Measurements from ENCODE around the gene STK33.

The STK33 gene

DNA sequence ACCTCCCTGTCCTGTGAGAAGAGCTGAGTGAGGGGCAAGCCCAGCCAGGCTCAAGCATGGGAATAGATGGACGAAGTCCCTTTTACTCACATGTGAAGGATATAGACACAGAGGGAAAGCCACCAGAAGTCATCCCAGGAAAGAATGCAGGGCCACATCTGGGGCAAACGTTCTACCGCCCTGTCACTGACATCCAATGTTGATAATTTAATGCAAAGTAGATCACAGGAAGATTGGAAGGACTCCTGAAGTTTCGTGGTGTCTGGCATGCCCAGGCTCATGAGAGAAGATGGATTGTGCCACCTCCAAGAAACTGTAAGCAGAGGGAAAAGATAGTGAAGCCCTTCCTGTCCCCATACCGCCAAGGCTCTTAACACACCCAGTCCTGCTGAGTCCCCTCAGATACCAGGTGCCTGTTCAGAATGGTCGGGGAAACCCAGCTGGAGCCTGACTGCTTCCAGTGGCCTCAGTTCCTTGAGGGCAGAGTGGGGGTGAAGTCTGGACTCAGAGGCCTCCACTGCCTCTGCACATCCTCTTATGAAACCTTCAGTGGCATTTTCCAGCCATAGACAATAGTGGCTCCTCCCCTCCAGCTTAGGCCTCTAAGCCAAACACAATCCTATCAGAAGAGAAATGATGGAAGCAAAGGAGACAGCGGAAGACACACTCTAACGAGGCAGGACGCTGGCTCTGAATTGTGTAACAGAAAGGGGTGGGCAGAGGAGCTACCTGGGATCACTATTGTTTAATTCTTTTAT lies 7.5 kb upstream of the STK33 start:
- no peak for DNase-seq

DNA sequence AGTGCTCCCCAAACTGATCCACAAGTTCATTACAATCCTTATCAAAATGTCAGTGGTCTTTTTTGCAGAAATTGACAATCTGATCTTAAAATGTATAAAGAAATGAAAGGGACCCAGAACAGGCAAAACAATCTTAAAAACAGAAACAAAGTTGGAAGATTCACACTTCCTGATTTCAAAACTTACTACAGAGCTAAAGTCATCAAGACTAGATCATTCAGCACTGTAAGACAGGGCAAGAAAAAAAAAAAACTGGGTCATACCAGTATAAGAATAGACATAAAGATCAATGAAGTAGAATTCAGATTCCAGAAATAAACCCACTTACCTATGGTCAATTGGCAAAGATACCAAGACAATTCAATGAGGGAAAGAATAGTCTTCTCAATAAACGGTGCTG lies 4.5 kb upstream of the STK33 start:
- DNase-seq: no peak

DNA sequence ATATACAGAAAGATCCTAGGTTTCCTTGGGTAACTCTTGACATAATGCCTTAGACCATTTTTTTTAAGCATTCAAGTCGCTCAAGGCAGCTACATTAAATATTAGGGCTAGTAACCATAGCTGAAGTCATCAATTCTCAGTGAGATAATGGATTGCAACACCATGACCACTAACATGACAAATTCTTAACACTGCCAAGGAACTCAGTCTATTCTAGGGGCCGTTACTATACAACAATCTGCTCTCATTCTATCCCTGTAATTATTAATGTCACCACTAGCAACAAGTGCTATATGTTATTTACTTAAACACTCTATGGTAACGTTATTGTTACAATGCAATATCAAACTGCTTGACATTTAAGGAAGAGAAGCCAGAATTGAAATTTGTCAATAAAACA lies 3.2 kb upstream of the STK33 start:
- peak; percentile 18 for DNase-seq

DNA sequence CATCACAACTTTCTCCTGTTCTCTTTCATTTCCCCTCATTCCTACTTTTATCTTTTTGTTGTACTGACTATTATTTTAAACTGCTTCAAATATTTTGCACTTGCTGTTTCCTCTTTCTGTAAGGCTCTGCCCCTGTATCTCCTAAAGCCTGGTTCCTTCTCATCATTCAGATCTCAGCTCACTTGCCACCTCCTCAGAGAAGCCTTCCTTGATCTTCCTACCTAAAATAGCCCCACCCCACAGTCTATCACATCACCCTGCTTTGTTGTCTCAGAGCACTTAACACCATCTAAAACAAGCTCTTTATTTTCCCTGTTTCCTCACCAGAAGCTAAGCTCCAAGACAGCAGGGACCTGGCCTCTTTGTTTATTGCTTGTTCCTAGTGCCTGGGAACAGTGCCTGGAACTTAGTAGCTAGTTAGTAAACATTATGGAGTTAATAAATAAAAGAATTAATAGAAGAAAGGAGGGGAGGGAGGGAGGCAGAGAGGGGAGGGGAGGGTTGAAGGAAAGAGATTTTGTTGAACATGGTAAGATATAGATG lies 2.5 kb upstream of the STK33 start:
- DNase-seq: no peak

DNA sequence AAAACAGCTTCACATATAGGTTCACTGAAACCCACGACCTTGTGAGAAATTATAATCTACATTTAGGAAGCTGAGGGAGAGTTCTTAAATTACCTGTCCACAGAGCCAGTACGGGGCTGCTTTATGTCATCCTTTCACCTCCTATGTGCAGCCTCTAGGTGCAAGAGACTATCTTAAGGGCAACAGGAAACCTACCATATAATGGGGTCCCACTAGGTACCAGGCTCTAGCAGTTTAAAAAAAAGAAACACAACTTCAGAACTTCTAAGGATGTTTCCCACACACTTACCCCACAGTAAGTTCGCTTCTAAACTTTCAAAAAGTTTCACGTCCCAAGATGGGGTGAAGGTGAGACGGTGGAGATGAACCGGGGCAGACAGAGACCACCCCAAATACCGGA lies 573 bp downstream of the STK33 start:
- peak; percentile 1 for DNase-seq

- no peak for DNase-seq
Observed at GRCh38 chr11:8587915-8588314, 6.1 kb downstream of the STK33 start.

DNA sequence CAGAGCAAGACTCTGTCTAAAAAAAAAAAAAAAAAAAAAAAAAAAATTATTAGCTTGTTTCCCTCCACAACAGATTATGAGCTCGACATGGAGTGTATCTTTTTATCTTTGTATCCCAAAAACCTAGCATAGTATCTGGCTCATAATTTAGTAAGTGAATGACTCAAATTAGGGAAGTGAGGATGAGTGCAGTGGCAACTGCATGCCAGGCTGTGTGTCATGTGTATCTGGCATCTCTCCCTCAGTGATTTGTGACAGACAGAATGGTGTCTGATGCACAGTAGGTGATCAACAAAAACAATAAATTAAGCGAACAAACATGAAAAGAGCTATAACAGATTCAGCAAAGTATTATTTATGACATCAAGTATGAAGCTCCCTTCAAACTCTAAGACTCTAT lies 7.2 kb downstream of the STK33 start:
- no peak for DNase-seq

DNA sequence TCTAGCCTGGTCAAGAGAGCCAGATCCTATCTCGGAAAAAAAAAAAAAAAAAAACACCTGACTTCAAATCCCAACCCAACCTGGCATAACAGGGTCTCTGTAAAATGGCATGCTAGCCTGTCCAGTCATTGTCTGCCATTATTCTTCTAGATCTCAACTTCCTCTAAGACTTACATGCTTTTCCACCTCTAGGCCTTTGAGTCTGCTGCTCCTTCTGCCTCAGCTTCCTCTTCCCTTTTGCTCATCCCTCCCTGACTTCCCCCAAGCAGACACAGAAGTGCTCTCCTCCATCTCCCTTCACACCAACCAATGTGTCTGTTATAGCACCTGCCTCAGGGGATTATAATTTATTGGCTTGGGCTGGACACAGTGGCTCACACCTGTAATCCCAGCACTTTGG lies 7.8 kb downstream of the STK33 start:
- no peak for DNase-seq

- peak; percentile 80 for DNase-seq
Observed at GRCh38 chr11:8584511-8584910, 9.5 kb downstream of the STK33 start.

DNA sequence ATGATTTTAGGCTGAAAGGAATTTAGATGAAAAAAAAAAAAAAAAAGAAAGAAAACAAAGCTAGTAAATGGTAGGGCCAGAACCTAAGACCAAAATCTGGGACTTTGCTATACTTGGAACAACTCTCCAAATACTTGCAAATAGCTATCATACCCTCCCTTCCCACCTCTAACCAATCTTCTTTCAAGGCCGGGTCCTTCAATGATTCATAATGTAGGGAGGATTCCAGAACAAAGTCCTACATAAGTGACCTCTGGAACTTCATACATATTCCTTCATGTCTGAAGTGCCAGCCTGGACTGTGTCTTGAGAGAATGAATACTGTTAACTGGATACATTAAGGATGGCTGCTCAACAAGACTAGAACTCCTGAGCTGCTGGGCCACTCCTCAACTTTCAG lies 9.9 kb downstream of the STK33 start:
- no peak for DNase-seq

DNA sequence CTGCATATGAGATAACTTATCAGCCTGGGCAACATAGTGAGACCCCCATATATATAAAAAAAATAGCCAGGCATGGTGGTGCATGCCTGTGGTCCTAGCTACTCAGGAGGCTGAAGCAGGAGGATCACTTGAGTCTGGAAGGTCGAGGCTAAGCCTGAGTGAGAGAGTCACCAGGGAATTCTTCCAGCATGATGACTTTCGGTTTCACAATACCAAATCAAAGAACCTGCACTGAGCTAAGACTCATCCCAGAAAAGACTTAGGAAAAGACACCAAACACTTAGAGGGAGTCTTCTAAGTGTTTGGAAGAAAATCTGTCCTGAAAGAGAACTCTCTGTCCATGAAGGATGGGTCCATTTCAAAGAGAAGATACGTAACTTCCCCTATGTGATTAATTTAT lies 12.7 kb downstream of the STK33 start:
- no peak for DNase-seq

DNA sequence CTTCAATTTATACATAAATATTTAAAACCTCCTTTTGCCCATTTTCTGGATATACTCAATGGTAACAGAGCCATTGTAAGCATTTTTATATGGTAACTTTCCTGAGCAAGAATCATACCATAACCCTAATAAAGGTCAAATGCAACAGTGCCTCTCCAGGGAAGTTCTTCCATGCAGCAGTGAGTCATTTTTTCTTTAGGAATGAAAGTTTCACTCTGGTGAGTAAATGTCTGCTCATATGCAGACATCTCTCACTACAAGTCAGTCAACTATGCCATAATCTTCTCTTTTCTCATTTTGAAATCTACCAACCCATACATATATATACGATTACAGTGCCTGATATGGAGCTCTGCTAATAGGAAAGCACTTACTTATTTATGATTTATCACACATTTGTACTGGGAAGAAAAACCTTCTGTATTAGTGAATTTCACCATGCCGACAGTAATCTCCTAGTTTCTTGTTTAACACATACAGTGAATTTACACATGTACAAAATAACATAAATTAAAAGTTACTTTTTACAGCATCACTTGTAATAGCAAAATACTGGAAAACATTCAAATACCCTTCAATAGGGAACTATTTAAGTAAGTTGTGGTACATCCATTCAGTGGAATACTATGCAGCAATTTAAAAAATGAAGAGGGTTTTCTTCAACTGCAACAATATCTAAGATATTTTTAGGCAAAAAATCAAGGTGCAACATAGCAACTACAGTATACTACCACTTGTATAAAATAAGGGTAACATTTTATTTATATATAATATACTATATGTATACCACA lies 16.0 kb downstream of the STK33 start:
- DNase-seq: no peak

DNA sequence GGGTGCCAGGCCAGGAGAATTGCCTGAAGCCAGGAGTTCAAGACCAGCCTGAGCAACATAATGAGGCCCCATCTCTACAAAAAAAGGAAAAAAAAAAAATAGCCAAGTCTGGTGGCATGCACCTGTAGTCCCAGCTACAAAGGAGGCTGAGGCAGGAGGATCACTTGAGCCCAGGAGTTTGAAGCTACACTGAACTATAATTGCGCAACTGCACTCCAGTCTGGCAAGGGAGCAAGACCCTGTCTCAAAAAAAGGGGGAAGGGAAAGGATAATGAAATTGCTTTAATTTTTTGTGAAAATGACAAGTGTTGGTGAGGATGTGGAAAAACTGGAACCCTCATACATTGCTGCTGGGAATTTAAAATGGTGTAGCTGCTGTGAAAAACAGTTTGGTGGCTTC lies 19.2 kb downstream of the STK33 start:
- DNase-seq: no peak

GRCh38 chr11:8573777-8574176 lies 20.3 kb downstream of the STK33 start:
- DNase-seq: no peak

DNA sequence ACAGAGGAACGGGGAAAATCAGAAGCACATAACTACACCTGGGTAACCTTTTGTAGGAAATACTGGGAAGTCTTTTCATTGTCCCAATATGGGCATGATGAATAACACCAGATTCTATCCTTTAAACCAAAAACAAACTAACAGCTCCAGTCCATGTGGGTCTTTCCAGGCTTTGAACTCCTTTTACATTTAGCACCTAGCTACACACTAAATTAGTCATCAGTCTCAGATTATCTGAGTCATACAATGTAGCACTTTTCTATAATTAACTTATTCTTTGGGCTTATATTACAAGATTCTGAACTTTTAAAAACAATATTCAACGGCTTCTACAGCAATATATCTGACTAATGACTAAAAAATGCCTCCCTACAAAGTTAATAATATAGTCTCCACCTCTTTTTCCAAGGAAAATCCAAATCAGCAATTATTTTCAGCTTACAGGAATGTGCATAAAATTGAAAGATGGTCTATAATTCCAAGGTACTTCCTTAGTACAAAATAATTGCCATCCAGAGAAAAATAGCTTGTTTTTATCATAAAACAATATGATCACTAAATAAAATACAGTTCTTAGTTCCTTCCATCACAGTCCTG lies 26.3 kb downstream of the STK33 start:
- DNase-seq: no peak

GRCh38 chr11:8566613-8567210 lies 27.3 kb downstream of the STK33 start:
- peak; percentile 49 for DNase-seq

DNA sequence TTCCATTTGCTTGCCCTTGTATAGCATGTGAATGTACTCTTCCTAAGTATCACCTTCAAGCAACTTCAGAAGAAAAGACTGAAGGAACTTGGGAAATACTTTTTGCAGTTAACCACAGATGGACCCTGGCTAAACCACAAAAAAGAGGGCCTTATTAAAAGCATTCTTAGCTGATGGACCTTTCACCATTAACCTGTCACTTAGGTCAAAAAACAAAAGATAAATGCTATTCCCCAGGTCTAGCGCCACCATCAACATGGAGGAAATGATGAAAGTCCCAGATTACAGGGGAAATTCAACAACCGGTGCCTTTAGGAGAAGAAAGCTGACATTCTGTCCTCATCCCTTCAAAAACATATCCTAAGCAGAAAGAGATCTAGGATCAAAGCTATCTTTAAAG lies 29.5 kb downstream of the STK33 start:
- DNase-seq: no peak

DNA sequence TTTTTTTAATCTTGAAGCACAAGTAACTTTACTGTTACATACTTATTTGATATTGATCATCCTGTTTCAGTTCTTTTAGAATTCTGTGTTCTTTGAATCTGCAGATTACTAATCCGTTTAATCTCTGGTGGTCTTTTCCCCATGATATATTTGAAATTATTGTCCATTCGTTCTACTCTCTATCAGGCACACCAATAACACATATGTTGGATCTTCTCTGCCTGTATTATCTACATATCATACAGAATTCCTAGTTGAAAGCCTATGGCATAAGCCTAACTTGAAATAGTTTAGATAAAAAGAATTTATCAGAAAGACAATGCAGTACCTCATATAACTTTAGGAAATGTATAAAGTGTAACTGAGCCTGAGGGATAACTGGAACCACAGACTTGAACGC lies 32.6 kb downstream of the STK33 start:
- DNase-seq: no peak

GRCh38 chr11:8558436-8558835 lies 35.6 kb downstream of the STK33 start:
- DNase-seq: no peak

GRCh38 chr11:8545698-8546366 lies 48.2 kb downstream of the STK33 start:
- peak; percentile 25 for DNase-seq

DNA sequence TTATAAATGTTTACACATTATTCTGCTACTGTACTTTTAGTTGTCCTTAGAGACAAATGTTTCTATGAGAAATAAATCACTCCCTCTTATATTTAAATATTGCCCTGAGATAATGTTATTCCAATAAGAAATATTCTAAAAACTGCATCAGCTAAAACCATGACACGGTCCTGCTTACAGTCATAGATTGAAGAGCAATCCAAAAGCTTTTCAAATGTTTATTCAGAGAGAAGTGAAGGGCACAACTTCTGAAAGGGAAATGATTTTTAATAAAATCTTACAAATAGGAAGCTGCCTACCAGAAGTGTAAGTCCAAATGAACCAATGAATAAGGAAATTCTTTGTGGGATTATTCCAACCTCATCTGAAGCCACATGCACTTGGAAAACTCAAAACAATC lies 49.2 kb downstream of the STK33 start:
- peak; percentile 1 for DNase-seq

DNA sequence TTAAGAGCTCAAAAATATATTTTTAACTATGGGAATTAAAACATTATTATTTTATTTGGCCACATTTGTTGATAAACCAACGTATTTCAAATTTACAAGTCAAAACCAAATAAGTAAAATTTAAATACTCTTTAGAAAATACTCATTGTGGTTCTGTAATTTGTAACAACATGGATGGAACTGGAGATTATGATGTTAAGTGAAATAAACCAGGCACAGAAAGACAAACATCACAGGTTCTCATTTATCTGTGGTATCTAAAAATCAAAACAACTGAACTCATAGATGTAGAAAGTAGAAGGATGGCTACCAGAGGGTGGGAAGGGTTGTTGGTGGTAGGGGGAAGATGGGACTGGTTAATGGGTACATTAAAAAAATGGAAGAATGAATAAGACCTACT lies 50.8 kb downstream of the STK33 start:
- DNase-seq: no peak

GRCh38 chr11:8541448-8541847 lies 52.6 kb downstream of the STK33 start:
- no peak for DNase-seq
